ENCODE measurements around the gene DCP1A.

DCP1A gene

DNA sequence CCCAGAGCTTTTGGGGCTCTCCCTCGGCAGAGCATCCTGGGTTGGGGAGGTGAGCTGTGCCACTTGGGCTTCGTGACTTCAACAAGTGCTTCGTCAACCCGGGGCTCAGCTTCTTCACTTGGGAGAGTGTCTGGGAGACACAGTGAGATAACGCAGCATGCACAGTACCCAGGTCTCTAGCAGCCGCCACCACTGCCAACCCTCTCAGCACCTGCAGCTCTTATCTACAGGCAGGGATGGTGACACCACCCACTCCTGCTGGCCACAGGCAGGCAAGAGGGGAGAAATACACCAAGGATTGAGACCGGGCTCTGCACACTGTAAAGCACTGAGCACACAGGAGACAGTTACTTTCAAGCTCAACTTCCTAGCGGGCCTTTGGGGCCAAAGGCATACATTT, 103.1 kb downstream of the DCP1A start:
- Histone ChIP-seq H3K4me3 (ENCODE audit: low read depth, low read length) (no peak overlapping the region), H3K27ac (no peak overlapping the region)
- no peak for TF ChIP-seq CTCF (IDR thresholded peaks at IDR 0.05; ENCODE audit: low read depth, low read length, missing control alignments)

GRCh38 chr3:53243785-53244184, 103.6 kb downstream of the DCP1A start:
- H3K27ac ChIP-seq: peak overlapping the region; percentile 38
- peaks cover 43% of the 10 kb centered on the region for H3K36me3 ChIP-seq (replicated peaks)
- DNase-seq: no peak
- TF ChIP-seq CTCF (IDR thresholded peaks at IDR 0.05; ENCODE audit: low read depth, low read length, missing control alignments): no peak
- in situ Hi-C loops (cut with HindIII; ENCODE audit: low pct_ligation_motif_present, low sequenced_read_pairs): no loop called here
- H3K4me3 ChIP-seq (ENCODE audit: low read depth, low read length): no peak overlapping the region
- no peaks in the 10 kb centered on the region for H3K27me3 ChIP-seq (replicated peaks)

More for the DNA sequence above, 103.1 kb downstream of the DCP1A start:
- no peaks in the 10 kb centered on the region for H3K27me3 ChIP-seq (replicated peaks)
- DNase-seq: no peak
- in situ Hi-C loops (cut with HindIII; ENCODE audit: low pct_ligation_motif_present, low sequenced_read_pairs): no loop called here
- peaks cover 38% of the 10 kb centered on the region for H3K36me3 ChIP-seq (replicated peaks)

DNA sequence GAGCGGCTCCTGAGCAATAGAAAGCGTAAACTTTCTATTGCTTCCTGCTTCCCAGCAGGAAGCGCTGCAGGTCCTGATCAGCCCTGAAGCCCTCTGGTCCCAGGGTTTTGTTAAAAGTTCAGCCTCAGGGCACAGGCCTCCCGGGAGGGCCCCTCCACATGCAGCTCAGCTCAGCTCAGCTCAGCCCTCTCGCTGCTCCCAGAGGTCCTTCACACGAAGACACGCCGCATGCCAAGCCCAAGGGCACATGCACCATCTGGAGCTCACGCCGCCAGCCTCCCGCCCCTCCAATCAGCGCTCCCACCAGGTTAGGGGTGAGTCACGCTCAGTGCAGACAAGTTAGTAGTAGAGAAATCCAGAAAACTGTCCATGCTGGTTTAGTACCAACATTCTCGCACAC, 104.2 kb downstream of the DCP1A start:
- in situ Hi-C loops (cut with HindIII; ENCODE audit: low pct_ligation_motif_present, low sequenced_read_pairs): no loop called here
- peaks cover 48% of the 10 kb centered on the region for H3K36me3 ChIP-seq (replicated peaks)
- H3K27me3 ChIP-seq (replicated peaks): no peaks in the 10 kb centered on the region
- peak; percentile 53 for DNase-seq
- H3K4me3 ChIP-seq (ENCODE audit: low read depth, low read length): no peak overlapping the region
- H3K27ac ChIP-seq: peak overlapping the region; percentile 38
- peak; percentile 27 for TF ChIP-seq CTCF (IDR thresholded peaks at IDR 0.05; ENCODE audit: low read depth, low read length, missing control alignments)

DNA sequence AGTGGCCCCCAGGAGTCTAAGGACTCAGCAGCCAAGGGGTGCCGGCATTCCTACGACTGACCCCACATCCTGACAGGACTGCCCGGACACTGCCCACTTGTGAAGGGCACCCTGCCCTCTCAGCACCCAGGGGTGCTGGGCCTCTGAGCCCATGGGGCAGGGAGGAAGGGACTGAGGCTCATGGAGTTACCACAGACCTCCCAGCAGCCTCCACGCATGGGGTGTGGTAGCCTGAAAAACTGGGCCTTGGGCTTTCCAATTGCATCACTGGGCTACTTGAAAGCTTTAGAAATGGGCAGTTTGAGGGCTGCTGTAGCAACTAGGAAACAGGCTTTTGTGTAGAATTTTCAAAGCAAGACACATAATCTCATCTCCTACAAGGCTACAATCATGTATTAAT, 104.7 kb downstream of the DCP1A start:
- peaks cover 48% of the 10 kb centered on the region for H3K36me3 ChIP-seq (replicated peaks)
- TF ChIP-seq CTCF (IDR thresholded peaks at IDR 0.05; ENCODE audit: low read depth, low read length, missing control alignments): no peak
- H3K27ac ChIP-seq: peak overlapping the region; percentile 38
- H3K27me3 ChIP-seq (replicated peaks): no peaks in the 10 kb centered on the region
- in situ Hi-C loops (cut with HindIII; ENCODE audit: low pct_ligation_motif_present, low sequenced_read_pairs): no loop called here
- no peak overlapping the region for H3K4me3 ChIP-seq (ENCODE audit: low read depth, low read length)
- no peak for DNase-seq

- Histone ChIP-seq H3K4me3 (ENCODE audit: low read depth, low read length) (no peak overlapping the region), H3K36me3 (replicated peaks) (peaks cover 49% of the 10 kb centered on the region), H3K27me3 (replicated peaks) (no peaks in the 10 kb centered on the region), H3K27ac (peak overlapping the region; percentile 38)
- no peak for TF ChIP-seq CTCF (IDR thresholded peaks at IDR 0.05; ENCODE audit: low read depth, low read length, missing control alignments)
- DNase-seq: no peak
- in situ Hi-C loops (cut with HindIII; ENCODE audit: low pct_ligation_motif_present, low sequenced_read_pairs): no loop called here
These were observed 105.2 kb downstream of the DCP1A start for GRCh38 chr3:53242155-53242554.

Data from brain microvascular endothelial cell (primary cell).